H1 (cell line): ENCODE data around the gene RXRA.

Source experiments
- CEBPB ChIP-seq: IDR thresholded peaks from 2 replicates; pipeline ENCODE4 v1.6.1; 2012; ENCODE audit warnings: low read depth, low read length
- EZH2 ChIP-seq: fragments of 200-600 bp; sonication (generic); IDR thresholded peaks from 2 replicates; pipeline ENCODE4 v1.7.1; 2012; ENCODE audit warnings: low read depth, mild to moderate bottlenecking, moderate library complexity, low read length, inconsistent platforms; ENCODE audit not compliant: severe bottlenecking
- MAFK ChIP-seq: IDR thresholded peaks from 2 replicates; pipeline ENCODE4 v1.6.1; 2012; ENCODE audit warnings: low read depth, mild to moderate bottlenecking, improper control_type of control experiment, low read length
- RAD21 ChIP-seq, 2 experiments: IDR thresholded peaks in 1 of 2; conservative IDR thresholded peaks in 1 of 2; 2 replicates each; pipeline ENCODE4 v1.6.1; 2011; ENCODE audit warnings: low read depth in 2 of 2, low read length in 2 of 2, improper control_type of control experiment in 1 of 2, inconsistent platforms in 1 of 2, mild to moderate bottlenecking in 1 of 2, moderate library complexity in 1 of 2
- RFX5 ChIP-seq: IDR thresholded peaks from 2 replicates; pipeline ENCODE4 v1.6.1; 2011; ENCODE audit warnings: low read depth, low read length, improper control_type of control experiment, borderline replicate concordance
- SRF ChIP-seq: IDR thresholded peaks from 2 replicates; pipeline ENCODE4 v1.6.1; 2011; ENCODE audit warnings: mild to moderate bottlenecking, low read depth, low read length, moderate library complexity
- TEAD4 ChIP-seq: IDR thresholded peaks from 2 replicates; pipeline ENCODE4 v1.6.1; 2012; ENCODE audit warnings: low read depth, low read length, inconsistent platforms, mixed read lengths
- TF ChIP-seq, protein P1 (sequence below), 3 experiments: IDR thresholded peaks; 1 replicate in 2 of 3; 2 replicates in 1 of 3; pipeline versions ENCODE4 v1.5.1 to v1.6.1; 2011; ENCODE audit warnings: low read length in 3 of 3, mild to moderate bottlenecking in 3 of 3, inconsistent platforms in 2 of 3, low read depth in 1 of 3, moderate library complexity in 1 of 3; ENCODE audit not compliant: insufficient read depth in 1 of 3; ENCODE audit errors: control extremely low read depth in 1 of 3

DNA sequence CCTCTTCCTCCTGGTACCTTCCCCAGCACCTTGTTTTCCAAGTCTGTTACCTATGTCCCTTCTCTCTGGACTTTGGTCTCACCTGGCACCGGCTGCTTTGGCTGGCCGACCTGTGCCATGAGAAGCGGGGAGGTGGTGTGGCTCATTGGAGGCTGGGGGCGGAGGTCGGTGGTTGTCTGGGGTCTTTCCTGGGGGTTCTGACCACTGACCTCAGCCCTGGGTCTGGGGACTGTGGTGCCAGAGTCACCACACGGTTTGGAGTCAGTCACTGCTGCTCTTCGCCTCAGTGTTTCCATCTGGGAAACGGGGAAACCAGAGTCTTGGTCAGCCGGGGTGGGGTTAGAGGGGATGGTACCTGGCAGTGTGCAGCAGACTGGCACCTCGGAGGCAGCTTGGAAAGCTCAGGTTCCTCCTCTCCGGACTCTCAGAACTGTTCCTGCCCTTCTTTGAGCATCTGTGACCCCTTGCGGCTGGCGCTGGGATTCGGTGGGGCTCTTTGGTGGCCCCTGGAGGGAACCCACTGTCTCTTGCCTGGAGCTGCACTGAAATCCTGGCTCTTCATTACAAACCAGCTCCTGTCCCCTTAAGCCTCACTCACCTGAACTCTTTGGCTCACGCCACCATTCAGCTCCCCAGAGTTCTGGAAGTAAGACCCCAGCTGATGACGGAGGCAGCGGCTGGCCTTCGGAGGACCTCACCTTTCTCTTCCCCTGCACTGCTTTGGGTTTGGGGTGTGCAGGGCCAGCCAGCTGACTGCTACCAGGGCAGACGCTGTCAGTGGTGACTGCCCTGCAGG is 4.1 kb upstream of the RXRA start:
- TF ChIP-seq, protein P1, sequence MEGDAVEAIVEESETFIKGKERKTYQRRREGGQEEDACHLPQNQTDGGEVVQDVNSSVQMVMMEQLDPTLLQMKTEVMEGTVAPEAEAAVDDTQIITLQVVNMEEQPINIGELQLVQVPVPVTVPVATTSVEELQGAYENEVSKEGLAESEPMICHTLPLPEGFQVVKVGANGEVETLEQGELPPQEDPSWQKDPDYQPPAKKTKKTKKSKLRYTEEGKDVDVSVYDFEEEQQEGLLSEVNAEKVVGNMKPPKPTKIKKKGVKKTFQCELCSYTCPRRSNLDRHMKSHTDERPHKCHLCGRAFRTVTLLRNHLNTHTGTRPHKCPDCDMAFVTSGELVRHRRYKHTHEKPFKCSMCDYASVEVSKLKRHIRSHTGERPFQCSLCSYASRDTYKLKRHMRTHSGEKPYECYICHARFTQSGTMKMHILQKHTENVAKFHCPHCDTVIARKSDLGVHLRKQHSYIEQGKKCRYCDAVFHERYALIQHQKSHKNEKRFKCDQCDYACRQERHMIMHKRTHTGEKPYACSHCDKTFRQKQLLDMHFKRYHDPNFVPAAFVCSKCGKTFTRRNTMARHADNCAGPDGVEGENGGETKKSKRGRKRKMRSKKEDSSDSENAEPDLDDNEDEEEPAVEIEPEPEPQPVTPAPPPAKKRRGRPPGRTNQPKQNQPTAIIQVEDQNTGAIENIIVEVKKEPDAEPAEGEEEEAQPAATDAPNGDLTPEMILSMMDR (IDR thresholded peaks at IDR 0.05; ENCODE audit: control extremely low read depth in 1 of 3, insufficient read depth in 1 of 3, low read depth in 1 of 3, low read length in 3 of 3): peak in 1 of 3 experiments; percentile 25; a peak in 1 of 4 replicates
- TF ChIP-seq SRF (no peak), MAFK (no peak), RFX5 (no peak), RAD21 (IDR thresholded peaks at IDR 0.05 in 1 of 2, conservative IDR thresholded peaks at IDR 0.05 in 1 of 2; ENCODE audit: low read depth in 2 of 2, low read length in 2 of 2) (0 out of 4 replicates have a peak, but pooled peaks of 1 of the 2 experiments have one; percentile 11), CEBPB (no peak), TEAD4 (no peak), EZH2 (no peak)
